Measurements from ENCODE around the gene DPYSL3. TPM values are rescaled to one million over a fixed set of nuclear protein-coding genes. Genes with fewer than 3 reads are reported as not detected.

DPYSL3 gene
- total RNA-seq, 1 donor from 2014 or later, result 165 TPM

GRCh38 chr5:147346006-147346561 lies 163.8 kb downstream of the DPYSL3 start:
- H3K36me3 Mint-ChIP-seq, result no peaks in the 10 kb centered on the region
- no peaks in the 10 kb centered on the region for H3K9me3 Mint-ChIP-seq
- DNase-seq (ENCODE audit: low spot score in 2 of 2, unreplicated experiment in 2 of 2), result no peak
- TF ChIP-seq CTCF (IDR thresholded peaks at IDR 0.05; ENCODE audit: unreplicated experiment), result no peak
- H3K4me3 Mint-ChIP-seq, result no peak overlapping the region
- H3K4me1 Mint-ChIP-seq, result peaks cover 6% of the 10 kb centered on the region
- no peak overlapping the region for H3K27ac Mint-ChIP-seq
- H3K27me3 Mint-ChIP-seq (ENCODE audit: low read depth), result peaks cover 14% of the 10 kb centered on the region

DNA sequence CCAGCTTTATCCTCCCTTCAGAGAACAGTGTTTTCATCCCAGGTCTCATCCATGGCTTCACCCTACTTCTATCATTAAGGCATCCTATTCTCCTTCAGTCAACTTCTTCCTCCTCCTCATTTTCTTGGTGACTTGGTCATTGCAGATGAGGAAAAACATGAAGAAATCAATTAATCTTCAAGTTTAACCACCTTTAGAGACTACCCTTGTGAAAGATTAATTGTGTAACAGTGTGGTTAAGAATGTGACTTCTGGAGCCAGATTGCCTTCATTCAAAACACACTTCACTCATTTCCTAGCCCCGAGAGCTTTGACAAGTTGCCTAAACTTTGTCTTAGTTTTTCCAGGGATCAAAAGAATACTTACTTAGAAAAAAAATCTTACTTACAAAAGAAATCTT lies 165.0 kb downstream of the DPYSL3 start:
- H3K36me3 Mint-ChIP-seq, result no peaks in the 10 kb centered on the region
- no peak for TF ChIP-seq CTCF (IDR thresholded peaks at IDR 0.05; ENCODE audit: unreplicated experiment)
- no peaks in the 10 kb centered on the region for H3K9me3 Mint-ChIP-seq
- no peak for DNase-seq (ENCODE audit: low spot score in 2 of 2, unreplicated experiment in 2 of 2)
- H3K4me3 Mint-ChIP-seq, result no peak overlapping the region
- H3K27me3 Mint-ChIP-seq (ENCODE audit: low read depth), result peaks cover 14% of the 10 kb centered on the region
- H3K27ac Mint-ChIP-seq, result no peak overlapping the region
- peaks cover 13% of the 10 kb centered on the region for H3K4me1 Mint-ChIP-seq

DNA sequence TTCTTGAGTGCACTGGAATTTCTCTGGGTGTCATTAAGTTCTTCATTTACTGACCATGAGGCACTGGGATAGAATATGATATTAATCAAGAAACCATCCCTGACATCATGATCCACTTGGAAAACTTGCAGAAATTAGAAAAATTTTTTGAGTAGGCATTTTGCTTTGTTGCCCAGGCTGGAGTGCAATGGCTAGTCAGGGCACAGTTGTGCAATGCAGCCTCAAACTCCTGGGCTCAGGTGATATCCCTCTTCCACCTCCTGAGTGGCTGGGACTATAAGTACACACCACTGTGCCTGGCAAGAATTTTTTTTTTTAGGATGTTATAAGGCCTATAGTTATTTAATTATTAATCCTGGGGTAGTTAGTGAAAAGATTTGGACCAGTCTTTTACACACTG lies 168.5 kb downstream of the DPYSL3 start:
- no peak for DNase-seq (ENCODE audit: low spot score in 2 of 2, unreplicated experiment in 2 of 2)
- peaks cover 31% of the 10 kb centered on the region for H3K27me3 Mint-ChIP-seq (ENCODE audit: low read depth)
- H3K36me3 Mint-ChIP-seq, result no peaks in the 10 kb centered on the region
- TF ChIP-seq CTCF (IDR thresholded peaks at IDR 0.05; ENCODE audit: unreplicated experiment), result no peak
- no peak overlapping the region for H3K4me3 Mint-ChIP-seq
- H3K27ac Mint-ChIP-seq, result no peak overlapping the region
- H3K4me1 Mint-ChIP-seq, result peaks cover 13% of the 10 kb centered on the region
- H3K9me3 Mint-ChIP-seq, result peaks cover 9% of the 10 kb centered on the region

DNA sequence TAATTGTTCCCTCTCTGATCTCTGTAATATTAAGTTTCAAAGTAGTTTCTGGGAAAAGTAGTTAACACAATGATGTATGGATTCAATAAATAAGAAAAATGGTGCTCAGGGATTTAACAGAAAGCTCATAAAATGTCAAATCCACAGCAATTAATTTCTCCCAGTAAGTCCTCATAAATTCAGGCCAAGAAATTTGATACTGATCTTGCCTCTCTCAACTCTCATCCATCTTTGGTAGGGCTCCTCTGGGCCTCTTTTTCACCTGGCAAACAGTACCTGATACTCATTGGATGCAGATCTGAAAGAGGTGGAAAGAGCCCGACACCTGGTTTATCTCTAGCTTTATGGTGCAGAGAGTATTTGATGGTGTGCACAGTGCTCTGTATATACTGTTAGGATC lies 168.9 kb downstream of the DPYSL3 start:
- peaks cover 31% of the 10 kb centered on the region for H3K27me3 Mint-ChIP-seq (ENCODE audit: low read depth)
- no peak overlapping the region for H3K4me3 Mint-ChIP-seq
- DNase-seq (ENCODE audit: low spot score in 2 of 2, unreplicated experiment in 2 of 2), result no peak
- peaks cover 9% of the 10 kb centered on the region for H3K9me3 Mint-ChIP-seq
- TF ChIP-seq CTCF (IDR thresholded peaks at IDR 0.05; ENCODE audit: unreplicated experiment), result no peak
- peaks cover 13% of the 10 kb centered on the region for H3K4me1 Mint-ChIP-seq
- no peak overlapping the region for H3K27ac Mint-ChIP-seq
- no peaks in the 10 kb centered on the region for H3K36me3 Mint-ChIP-seq

All from mesothelial cell of epicardium (in vitro differentiated cells).